IPS DF 19.7 (cell line): ENCODE results near the gene BMX.

Experiments
- DNase-seq: peaks from one replicate; pipeline ENCODE4 v3.0.0-alpha.2; 2013; ENCODE audit warnings: low read depth, low spot score

Gene BMX

DNA sequence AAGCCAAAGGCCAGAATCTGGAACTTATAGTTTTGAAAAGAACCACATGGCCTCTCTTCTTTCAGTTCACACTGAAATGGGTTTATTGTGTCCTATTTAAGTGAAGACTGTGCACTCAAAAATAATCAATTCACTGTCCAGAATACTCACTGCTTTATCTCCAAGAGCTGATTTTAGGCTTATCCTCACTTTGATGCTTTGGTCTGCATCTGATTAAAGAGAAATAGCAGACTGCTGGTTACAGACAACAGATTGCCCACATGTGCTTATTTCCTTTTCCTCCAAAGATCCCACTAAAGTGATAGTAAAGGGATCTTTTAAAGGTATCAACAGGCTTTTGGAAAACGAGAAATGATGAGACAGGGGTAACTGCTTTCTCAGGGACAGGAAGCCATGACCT lies 69.5 kb downstream of the BMX start:
- no peak for DNase-seq

DNA sequence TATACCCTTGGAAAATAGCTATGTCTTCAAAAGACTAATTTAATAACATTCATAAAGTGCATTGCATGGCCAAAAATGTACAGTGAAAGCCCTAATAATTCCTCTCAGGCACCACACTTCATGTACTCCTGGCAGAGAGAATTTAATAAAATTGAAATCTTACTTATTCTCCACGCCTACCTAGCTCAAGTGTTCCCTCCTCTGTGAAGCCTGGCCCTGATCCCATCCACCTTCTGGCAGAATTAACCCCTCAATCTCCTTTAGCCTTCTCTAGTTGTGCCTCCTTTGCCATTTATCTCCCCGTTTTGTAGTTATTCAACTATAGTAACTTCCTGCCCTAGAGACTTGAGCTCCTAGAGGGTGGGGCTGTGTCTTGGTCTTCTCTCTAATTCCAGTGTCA lies 73.4 kb downstream of the BMX start:
- no peak for DNase-seq

DNA sequence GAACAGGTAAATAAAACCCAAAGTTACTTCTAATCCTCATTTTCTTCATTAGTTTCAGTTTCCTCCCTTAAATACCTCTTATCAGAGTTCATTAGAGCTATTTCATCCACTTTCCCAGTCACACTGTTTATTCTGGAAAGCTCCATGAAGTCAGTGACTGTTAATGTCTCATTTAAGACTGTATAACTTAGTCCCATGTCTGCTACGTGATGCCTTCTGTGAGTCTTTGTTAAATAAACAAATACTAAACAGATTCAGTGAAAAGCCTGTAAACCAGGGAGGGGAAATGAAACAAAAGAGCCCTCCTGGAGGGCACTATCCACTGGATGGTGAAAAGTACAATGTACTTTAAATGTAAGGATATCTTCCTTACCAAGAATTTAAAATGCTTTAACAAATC lies 75.4 kb downstream of the BMX start:
- DNase-seq = no peak

DNA sequence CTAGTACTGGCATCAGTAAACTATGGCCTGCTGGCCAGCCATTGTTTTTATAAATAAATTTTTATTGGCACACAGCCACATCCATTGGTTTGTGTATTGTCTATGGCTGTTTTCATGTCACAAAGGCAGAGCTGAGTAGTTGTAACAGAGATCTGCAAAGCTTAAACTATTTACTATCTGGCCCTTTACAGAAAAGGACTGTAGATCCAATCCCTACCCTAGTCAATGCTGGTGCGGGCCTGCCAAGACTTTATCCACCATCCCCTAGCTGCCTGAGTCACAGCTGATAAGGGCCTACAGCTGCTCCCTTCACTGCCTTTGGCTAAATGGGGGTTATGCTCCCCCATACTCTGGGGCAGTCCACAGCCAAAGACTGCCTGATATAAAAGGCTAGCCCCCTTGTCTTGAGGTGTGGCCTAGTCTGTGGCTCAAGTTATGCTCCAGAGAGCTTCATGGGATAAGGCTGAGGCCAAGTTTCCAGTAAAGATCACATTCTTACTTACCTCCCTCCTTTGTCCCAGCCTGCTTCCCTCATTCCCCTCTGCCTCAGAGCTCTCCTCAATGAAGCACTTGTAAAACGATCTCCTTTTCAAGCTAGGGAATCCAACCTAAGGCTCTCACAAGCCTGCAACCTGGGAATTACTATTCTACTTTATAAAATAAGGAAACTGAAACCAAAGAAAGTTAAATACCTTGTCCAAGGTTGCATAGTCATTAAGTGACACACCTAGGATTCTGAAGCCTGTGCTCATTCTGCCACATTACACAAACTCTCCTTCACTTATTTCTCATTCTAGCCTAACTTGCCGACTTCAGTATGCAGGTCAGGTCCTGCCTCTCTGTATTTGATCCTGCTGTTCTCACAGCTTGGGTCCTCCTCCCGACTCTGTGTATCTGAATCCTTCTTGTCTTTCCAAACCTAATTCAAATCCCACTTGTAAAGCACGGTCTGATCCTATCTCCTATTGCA lies 79.5 kb downstream of the BMX start:
- no peak for DNase-seq

DNA sequence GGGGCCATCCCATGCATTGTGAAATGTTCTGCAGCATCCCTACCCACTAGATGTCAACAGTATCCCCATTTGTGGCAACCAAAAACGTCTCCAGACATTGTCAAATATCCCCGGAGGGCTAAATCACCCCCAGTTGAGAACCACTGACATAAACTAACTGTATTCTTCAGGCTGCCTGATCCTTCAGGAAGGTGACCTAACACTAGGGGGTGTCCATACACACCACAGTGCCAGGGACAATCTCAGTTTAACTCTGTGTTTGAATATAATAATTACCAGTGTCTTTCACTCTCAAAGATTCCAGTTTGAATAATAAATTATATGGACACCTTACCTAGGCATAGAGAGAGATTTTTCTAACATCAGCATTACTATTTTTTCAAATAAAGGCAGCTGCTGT lies 93.8 kb downstream of the BMX start:
- no peak for DNase-seq

DNA sequence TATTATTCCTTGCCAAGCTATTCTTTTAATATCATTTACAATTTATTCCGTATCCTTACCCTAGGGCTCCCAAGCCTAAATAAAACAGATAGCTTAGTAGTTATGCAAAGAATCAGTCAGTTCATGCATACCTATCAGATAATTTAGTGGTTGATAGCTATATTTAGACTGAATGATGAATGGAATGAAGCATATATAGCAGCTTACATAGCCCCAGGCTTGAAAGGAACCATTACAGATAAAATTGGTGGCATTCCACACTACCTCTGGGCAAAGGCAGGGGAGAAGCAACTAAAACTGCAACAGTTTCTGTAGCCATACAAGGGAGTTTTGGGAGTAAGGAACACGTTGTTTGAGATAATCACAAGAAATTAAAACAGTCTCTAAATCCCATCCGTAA lies 97.4 kb downstream of the BMX start:
- no peak for DNase-seq

DNA sequence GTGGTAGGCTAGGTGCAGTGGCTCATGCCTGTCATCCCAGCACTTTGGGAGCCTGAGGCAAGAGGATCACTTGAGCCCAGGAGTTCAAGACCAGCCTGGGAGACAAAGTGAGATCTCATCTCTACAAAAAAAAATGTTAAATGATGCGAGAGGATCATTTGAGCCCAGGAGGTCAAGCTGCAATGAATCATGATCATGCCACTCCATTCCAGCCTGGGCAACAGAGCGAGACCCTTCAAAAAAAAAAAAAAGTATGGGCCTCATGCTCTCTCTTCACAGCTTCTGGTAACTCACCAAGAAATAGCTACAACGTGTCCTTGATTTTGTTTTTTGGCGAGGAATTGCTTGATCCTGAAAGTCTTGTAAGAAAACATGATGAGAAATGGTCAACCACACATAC lies 98.9 kb downstream of the BMX start:
- no peak for DNase-seq

DNA sequence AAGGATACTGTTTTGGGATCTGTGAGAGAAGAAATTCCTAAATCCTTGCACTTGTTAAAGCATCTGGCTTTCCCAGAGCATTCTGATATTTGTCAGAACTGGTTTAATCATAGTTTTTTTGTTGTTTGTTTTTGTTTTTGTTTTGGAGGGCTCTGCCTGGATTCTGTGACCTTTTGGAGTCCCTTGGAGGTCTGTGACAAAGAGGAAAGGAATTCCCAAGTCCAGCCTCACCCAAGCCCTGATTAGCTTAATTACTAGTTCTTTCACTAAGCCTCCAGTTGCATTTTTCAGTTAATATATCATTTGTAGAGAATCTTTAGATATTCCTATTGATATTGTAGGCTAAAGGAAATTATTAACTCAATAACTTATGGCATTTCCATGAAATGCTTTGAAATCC lies 99.4 kb downstream of the BMX start:
- no peak for DNase-seq

DNA sequence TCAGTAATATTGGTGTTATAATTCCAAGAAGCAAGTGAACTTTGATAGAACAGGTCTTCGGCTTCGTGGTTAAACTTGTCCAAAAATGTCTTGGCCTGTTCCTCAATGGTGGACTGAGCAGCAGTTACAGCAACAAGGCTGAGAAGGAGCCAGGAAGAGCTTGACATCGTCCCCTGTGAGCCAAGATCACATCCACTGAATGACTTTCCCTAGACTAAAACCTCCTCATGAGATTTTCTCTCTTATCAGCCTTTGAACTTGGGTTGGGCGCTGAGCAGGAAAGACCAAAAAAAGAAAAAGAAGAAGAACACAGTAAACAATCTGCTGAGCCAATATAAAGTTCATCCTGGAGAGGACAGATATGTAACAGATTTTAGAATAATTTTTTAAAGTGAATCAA lies 100.1 kb downstream of the BMX start, which contains the start of gene ACE2:
ACE2 (minus strand) TSS at position 216 of the 400 bp plus-strand sequence; CDS start at position 167, 49 bp downstream.
- no peak for DNase-seq

DNA sequence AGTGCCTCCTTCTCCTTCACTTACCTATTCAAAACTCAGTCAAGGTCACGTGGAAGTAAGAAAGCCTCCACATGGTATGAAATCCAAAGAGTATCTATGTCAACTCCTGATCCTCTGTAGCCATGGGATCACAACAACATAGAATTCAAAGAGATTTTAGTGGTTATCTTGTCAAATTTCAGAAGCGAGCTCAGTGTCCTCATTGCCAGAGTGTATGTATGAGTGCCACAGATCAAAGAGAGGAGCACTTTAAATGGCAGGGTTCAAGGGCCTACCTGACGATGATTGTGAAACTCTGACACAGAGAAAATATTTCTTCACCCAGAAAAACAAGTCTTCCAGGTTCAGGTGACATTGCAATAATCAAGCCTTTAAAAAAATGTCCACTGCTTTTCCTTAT lies 101.3 kb downstream of the BMX start:
- no peak for DNase-seq

DNA sequence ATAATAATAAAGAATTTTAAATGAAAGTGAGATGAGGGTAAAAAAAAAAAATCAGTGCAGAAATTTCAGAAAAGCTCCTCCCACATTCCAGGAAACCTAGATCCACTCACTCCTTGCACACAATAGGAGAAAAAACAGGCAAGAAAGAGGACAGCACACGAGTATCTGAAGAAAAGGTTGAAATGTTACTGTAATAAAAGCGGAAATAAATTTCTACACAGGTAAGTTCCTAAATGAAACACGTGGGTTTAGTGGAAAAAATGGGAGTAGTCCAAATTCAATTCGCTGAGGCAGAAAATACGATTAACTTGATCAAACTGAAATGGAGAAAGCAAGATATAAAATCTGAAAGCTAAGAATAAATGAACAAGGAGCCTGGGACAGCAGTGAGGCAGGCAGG lies 102.2 kb downstream of the BMX start:
- DNase-seq = no peak

DNA sequence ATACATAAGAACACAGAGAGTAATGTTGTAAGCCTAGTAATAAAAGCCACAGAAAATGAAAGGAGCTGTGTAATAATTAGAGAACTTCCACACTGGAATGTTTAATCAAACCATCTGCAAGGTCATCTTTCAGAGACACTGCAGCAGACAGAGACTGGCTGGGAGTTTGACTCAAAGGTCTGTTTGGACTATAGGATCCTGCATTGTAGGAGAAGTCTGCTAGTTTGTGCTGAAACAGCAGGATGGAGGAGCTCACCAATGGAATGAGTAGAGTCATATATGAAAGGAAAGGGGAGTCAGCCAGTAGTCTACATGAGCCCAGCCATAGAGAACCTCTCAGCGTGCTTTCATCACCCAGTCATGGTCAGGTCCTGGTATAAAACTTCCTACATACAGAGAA lies 104.6 kb downstream of the BMX start:
- no peak for DNase-seq
